RWPE1 (cell line): ENCODE data around the gene GPR55.

ENCODE experiments used
- CTCF ChIA-PET: fragments of 350-600 bp; sonication (Branson Sonifier 250); formaldehyde crosslinking; extraction: SDS; loops from one replicate; lab custom pipeline; 2021; lab: Yijun Ruan, JAX
- POLR2A ChIA-PET: fragments of 400-600 bp; formaldehyde crosslinking; extraction: SDS; loops from one replicate; lab custom pipeline; 2020; ENCODE audit warnings: antibody characterized with exemption; ENCODE audit not compliant: low non-redundant PET; lab: Yijun Ruan, JAX
- DNase-seq: peaks from one replicate; pipeline ENCODE4 v3.0.0; 2012; ENCODE audit warnings: low spot score
- H3K27ac ChIP-seq: fragments of 450-650 bp; 2 replicates; pipeline ENCODE4 v1.5.1; 2017
- TF ChIP-seq, protein P1 (sequence below): fragments of 450-650 bp; conservative IDR thresholded peaks from 2 replicates; pipeline ENCODE4 v1.5.1; 2017; ENCODE audit warnings: low read depth, mild to moderate bottlenecking

GPR55 gene

DNA sequence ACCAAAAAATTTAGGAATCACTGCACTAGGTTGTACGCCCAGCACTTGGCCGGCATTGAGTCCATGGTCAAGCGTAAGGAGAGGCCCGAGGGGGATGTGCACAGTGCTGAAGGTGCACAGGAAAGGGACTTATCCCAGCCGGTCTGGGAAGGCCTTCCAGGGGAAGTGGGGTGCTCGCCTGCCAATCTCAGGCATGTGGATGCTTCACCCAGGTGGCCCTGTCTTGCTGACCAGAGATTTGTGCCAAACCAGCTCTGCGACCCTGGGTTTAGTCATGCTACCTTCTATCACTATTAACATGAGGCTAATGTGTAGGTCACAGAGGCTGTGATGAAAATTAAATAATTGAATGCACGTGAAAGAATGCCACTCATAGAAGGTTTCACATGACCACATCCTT lies 62.0 kb downstream of the GPR55 start:
- no peak for DNase-seq
- TF ChIP-seq, protein P1, sequence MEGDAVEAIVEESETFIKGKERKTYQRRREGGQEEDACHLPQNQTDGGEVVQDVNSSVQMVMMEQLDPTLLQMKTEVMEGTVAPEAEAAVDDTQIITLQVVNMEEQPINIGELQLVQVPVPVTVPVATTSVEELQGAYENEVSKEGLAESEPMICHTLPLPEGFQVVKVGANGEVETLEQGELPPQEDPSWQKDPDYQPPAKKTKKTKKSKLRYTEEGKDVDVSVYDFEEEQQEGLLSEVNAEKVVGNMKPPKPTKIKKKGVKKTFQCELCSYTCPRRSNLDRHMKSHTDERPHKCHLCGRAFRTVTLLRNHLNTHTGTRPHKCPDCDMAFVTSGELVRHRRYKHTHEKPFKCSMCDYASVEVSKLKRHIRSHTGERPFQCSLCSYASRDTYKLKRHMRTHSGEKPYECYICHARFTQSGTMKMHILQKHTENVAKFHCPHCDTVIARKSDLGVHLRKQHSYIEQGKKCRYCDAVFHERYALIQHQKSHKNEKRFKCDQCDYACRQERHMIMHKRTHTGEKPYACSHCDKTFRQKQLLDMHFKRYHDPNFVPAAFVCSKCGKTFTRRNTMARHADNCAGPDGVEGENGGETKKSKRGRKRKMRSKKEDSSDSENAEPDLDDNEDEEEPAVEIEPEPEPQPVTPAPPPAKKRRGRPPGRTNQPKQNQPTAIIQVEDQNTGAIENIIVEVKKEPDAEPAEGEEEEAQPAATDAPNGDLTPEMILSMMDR = no peak
- no peak overlapping the region for H3K27ac ChIP-seq
- CTCF ChIA-PET = interaction anchor here (1.5 kb wide), 1 partner anchor 16 kb away, joined by 3 read pairs; no protein-coding TSS in a partner anchor
- POLR2A ChIA-PET = no interaction called here

DNA sequence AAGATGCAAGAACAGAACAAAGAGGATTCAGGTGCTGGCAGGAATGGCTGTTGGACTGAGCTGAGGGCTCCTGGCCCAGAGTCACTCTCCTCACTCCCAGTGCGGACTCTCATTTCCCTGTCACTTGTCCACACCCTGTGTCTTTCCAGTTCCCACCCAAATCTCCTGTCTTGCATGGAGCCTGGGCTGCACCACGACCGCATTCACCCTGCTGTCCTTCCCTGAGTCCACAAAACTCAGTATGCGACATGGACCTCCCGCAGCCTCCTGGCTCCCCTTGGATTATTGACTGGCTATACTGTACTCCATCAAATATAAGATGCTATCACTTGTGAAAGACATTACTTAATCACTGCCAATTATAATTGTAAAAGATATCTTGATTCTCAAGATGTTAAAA lies 62.8 kb downstream of the GPR55 start:
- POLR2A ChIA-PET = no interaction called here
- TF ChIP-seq, protein P1 = no peak
- H3K27ac ChIP-seq = no peak overlapping the region
- no peak for DNase-seq
- CTCF ChIA-PET = interaction anchor here (0.5 to 1.5 kb wide), 2 partner anchors 11 to 15 kb away, joined by 3 to 5 read pairs; no protein-coding TSS in a partner anchor

DNA sequence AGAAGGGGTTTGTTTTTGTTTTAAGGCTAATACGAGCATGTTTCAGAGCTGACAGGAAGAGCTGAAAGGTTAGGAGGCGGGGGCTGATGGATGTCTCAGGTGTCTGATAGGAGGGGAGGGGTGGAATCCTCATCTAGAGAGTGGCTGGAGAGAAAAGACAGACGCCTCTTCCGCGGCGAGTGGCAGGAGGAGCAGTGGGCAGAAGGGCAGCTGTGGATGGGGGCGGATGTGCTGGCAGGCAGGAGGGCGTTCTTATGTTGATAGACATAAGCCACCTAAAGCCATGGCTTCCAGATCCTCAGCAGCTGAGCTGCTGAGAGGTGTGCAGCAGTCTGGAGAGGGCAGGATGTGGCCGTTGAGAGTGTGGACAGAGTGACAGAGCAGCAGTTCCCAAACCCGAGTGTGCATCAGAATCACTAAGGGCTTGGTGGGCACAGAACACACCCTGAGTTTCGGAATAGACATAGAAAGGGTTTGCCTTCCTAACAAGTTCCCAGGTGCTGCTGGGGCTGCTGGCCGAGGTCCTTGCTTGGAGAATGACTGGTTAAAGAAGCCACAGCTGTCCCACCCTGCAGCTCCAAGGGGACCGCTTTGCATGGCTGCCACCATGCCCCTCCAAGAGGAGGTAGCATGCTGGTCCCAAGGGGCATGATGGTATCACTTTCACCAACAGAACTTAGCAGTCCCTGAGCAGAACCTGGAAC lies 63.3 kb downstream of the GPR55 start:
- H3K27ac ChIP-seq = no peak overlapping the region
- TF ChIP-seq, protein P1 = no peak
- CTCF ChIA-PET = interaction anchor here (0.5 to 1.5 kb wide), 2 partner anchors 11 to 14 kb away, joined by 3 to 5 read pairs; no protein-coding TSS in a partner anchor
- no peak for DNase-seq
- POLR2A ChIA-PET = no interaction called here
